ENCODE measurements around the gene ADAMTS15. TPM values are rescaled to one million over a fixed set of nuclear protein-coding genes. Genes with fewer than 3 reads are reported as not detected.

ADAMTS15 gene
- total and polyA plus RNA-seq, 2 of the 4 experiments (the other 2 are of a cell fraction): 3.0 to 5.0 TPM

- Histone ChIP-seq H2AK5ac (ENCODE audit: low read depth, low read length) (no peak overlapping the region), H3K4me3 (ENCODE audit: insufficient read depth, low read depth, low read length) (no peak overlapping the region), H2BK5ac (ENCODE audit: low read depth, low read length, poor library complexity, severe bottlenecking) (no peak overlapping the region), H3K36me3 (ENCODE audit: control insufficient read depth, insufficient read depth, low read length) (no peaks in the 10 kb centered on the region), H3K56ac (ENCODE audit: extremely low read depth, insufficient read depth, low read length) (no peak overlapping the region), H2BK20ac (ENCODE audit: low read depth, low read length) (no peak overlapping the region), H3K4me1 (ENCODE audit: control insufficient read depth, insufficient read depth, low read length) (peaks cover 34% of the 10 kb centered on the region), H4K20me1 (ENCODE audit: insufficient read depth, low read length) (no peaks in the 10 kb centered on the region), H3K9ac (ENCODE audit: low read depth, low read length) (no peak overlapping the region), H3K4me2 (ENCODE audit: low read depth, low read length) (no peak overlapping the region), H3K9me1 (ENCODE audit: insufficient read depth, low read length) (peaks cover 11% of the 10 kb centered on the region; the same call in 1 of the 2 replicates), H2AK9ac (replicated peaks; ENCODE audit: low read depth, low read length, poor library complexity) (no peak overlapping the region), H3K9me3 (ENCODE audit: control insufficient read depth, insufficient read depth, low read length) (peaks cover 5% of the 10 kb centered on the region; the same call in 1 of the 2 replicates), H4K8ac (ENCODE audit: low read depth in 2 of 2, low read length in 2 of 2) (no peak overlapping the region), H3K18ac (ENCODE audit: low read depth, low read length) (peak overlapping the region; percentile 20), H3K4ac (ENCODE audit: low read depth, low read length) (peak overlapping the region; percentile 47), H3K23ac (ENCODE audit: low read depth, low read length) (no peak overlapping the region), H2BK120ac (ENCODE audit: low read depth, low read length) (no peak overlapping the region), H3K27ac (ENCODE audit: insufficient read depth, low read length) (no peak overlapping the region), H3K79me1 (ENCODE audit: low read depth in 1 of 2, low read length in 2 of 2) (no peaks in the 10 kb centered on the region), H2AFZ (replicated peaks; ENCODE audit: low read length, poor library complexity) (no peak overlapping the region), H3K27me3 (ENCODE audit: control insufficient read depth, insufficient read depth, low read length) (no peaks in the 10 kb centered on the region), H3K14ac (replicated peaks; ENCODE audit: low read depth, low read length) (no peak overlapping the region), H2BK15ac (ENCODE audit: low read depth, low read length) (no peak overlapping the region), H4K5ac (ENCODE audit: low read depth, low read length) (no peak overlapping the region), H4K91ac (ENCODE audit: insufficient read depth, low read depth, low read length) (no peak overlapping the region)
- CTCF ChIA-PET: no interaction called here
- ATAC-seq (ENCODE audit: low read depth) (no peak), DNase-seq (peak; percentile 29)
- WGBS, 2 experiments (ENCODE audit: extremely low coverage in 2 of 2, insufficient read length in 1 of 2): no CpG with 5 or more reads among the region's 2 CpGs
- dilution Hi-C loops (cut with HindIII; ENCODE audit: low sequenced_read_pairs, unreplicated experiment): no loop called here
- no peak for TF ChIP-seq MAFK (IDR thresholded peaks at IDR 0.05; ENCODE audit: low read depth, low read length)
- no peak for TF ChIP-seq CEBPB (IDR thresholded peaks at IDR 0.05; ENCODE audit: low read depth, low read length)
- TF ChIP-seq MXI1 (IDR thresholded peaks at IDR 0.05; ENCODE audit: borderline replicate concordance, low read depth, low read length): no peak
- TF ChIP-seq ELK1 (IDR thresholded peaks at IDR 0.05; ENCODE audit: borderline replicate concordance, low read depth, low read length): no peak
- no peak for TF ChIP-seq NFE2L2 (IDR thresholded peaks at IDR 0.05; ENCODE audit: low read depth, low read length)
- TF ChIP-seq MAZ (IDR thresholded peaks at IDR 0.05; ENCODE audit: borderline replicate concordance, low read depth, low read length): no peak
- TF ChIP-seq FOS (IDR thresholded peaks at IDR 0.05; ENCODE audit: low read depth, low read length): no peak
- in situ Hi-C loops (cut with MboI; ENCODE audit: low sequenced_read_pairs): no loop called here
- POLR2A ChIA-PET (ENCODE audit: unreplicated experiment): no interaction called here
- intact Hi-C loops (cut with micrococcal nuclease): no loop called here
- no TSS peak for BruUV-seq (replicated peaks)
Observed at GRCh38 chr11:130511765-130512164, 63.3 kb downstream of the ADAMTS15 start.

Data from IMR-90 (cell line).